ENCODE results near the gene CLDN5.

The CLDN5 gene

GRCh38 chr22:19503367-19503766 lies 20.8 kb downstream of the CLDN5 start:
- Histone ChIP-seq H3K4me1 (ENCODE audit: insufficient read depth, low read length) (no peaks in the 10 kb centered on the region), H3K36me3 (ENCODE audit: insufficient read depth, low read length) (peaks cover 35% of the 10 kb centered on the region), H2AFZ (ENCODE audit: low read depth, low read length) (no peak overlapping the region), H3K9me3 (ENCODE audit: low read length) (no peaks in the 10 kb centered on the region), H3K4me3 (ENCODE audit: low read length) (no peak overlapping the region), H3K27me3 (ENCODE audit: insufficient read depth, low read length) (no peaks in the 10 kb centered on the region)

GRCh38 chr22:19501897-19502447 lies 22.2 kb downstream of the CLDN5 start:
- peaks cover 33% of the 10 kb centered on the region for H3K36me3 ChIP-seq (ENCODE audit: insufficient read depth, low read length)
- no peaks in the 10 kb centered on the region for H3K9me3 ChIP-seq (ENCODE audit: low read length)

GRCh38 chr22:19499880-19500242 lies 24.3 kb downstream of the CLDN5 start:
- H3K9me3 ChIP-seq (ENCODE audit: low read length): no peaks in the 10 kb centered on the region
- H3K27me3 ChIP-seq (ENCODE audit: insufficient read depth, low read length): no peaks in the 10 kb centered on the region
- no peaks in the 10 kb centered on the region for H3K4me1 ChIP-seq (ENCODE audit: insufficient read depth, low read length)
- peaks cover 34% of the 10 kb centered on the region for H3K36me3 ChIP-seq (ENCODE audit: insufficient read depth, low read length)
- H2AFZ ChIP-seq (ENCODE audit: low read depth, low read length): no peak overlapping the region
- no peak overlapping the region for H3K4me3 ChIP-seq (ENCODE audit: low read length)

More at GRCh38 chr22:19501897-19502447, 22.2 kb downstream of the CLDN5 start:
- H3K4me3 ChIP-seq (ENCODE audit: low read length): no peak overlapping the region
- H3K27me3 ChIP-seq (ENCODE audit: insufficient read depth, low read length): no peaks in the 10 kb centered on the region
- no peak overlapping the region for H2AFZ ChIP-seq (ENCODE audit: low read depth, low read length)
- H3K4me1 ChIP-seq (ENCODE audit: insufficient read depth, low read length): no peaks in the 10 kb centered on the region

- H2AFZ ChIP-seq (ENCODE audit: low read depth, low read length): no peak overlapping the region
- no peaks in the 10 kb centered on the region for H3K4me1 ChIP-seq (ENCODE audit: insufficient read depth, low read length)
- no peak overlapping the region for H3K4me3 ChIP-seq (ENCODE audit: low read length)
- peaks cover 39% of the 10 kb centered on the region for H3K36me3 ChIP-seq (ENCODE audit: insufficient read depth, low read length)
- H3K9me3 ChIP-seq (ENCODE audit: low read length): no peaks in the 10 kb centered on the region
- no peaks in the 10 kb centered on the region for H3K27me3 ChIP-seq (ENCODE audit: insufficient read depth, low read length)
Observed at GRCh38 chr22:19499236-19499879, 24.9 kb downstream of the CLDN5 start.

GRCh38 chr22:19498866-19499190 lies 25.4 kb downstream of the CLDN5 start:
- peaks cover 44% of the 10 kb centered on the region for H3K36me3 ChIP-seq (ENCODE audit: insufficient read depth, low read length)
- no peaks in the 10 kb centered on the region for H3K9me3 ChIP-seq (ENCODE audit: low read length)
- H3K4me1 ChIP-seq (ENCODE audit: insufficient read depth, low read length): no peaks in the 10 kb centered on the region
- H2AFZ ChIP-seq (ENCODE audit: low read depth, low read length): no peak overlapping the region
- no peaks in the 10 kb centered on the region for H3K27me3 ChIP-seq (ENCODE audit: insufficient read depth, low read length)
- H3K4me3 ChIP-seq (ENCODE audit: low read length): no peak overlapping the region

DNA sequence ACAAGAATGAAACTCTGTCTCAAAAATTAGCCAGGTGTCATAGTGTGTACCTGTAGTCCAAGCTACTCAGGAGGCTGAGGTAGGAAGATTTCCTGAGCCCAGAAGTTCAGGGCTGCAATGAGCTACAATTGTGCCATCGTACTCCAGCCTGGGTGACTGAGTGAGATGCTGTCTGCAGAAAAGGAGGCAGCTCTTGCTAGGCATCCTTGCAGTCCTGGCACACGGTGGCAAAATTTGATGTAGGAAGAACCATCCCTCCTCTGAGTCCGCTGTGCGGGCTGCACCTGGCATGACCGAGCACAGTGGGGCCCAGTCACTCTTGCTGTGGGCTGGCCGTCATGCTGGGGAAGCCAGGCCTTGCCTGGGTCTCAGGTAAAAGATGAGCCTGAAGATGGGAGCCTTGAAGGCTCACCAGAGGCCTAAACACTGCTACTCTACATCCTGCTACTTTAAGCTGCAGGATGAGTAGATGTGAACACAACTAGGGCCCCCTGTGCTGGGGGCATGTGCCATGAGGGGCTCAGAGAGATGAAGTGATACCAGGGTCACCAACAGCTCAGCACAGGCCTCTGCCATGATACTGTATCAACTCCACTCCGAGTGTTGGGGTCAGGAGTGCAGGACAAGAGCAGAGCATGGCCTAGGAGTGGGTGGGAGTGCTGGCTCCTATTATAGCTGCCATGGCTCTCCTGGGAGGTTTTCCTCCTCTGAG lies 25.9 kb downstream of the CLDN5 start:
- H2AFZ ChIP-seq (ENCODE audit: low read depth, low read length): no peak overlapping the region
- no peak overlapping the region for H3K4me3 ChIP-seq (ENCODE audit: low read length)
- no peaks in the 10 kb centered on the region for H3K9me3 ChIP-seq (ENCODE audit: low read length)
- H3K36me3 ChIP-seq (ENCODE audit: insufficient read depth, low read length): peaks cover 47% of the 10 kb centered on the region
- H3K27me3 ChIP-seq (ENCODE audit: insufficient read depth, low read length): no peaks in the 10 kb centered on the region
- no peaks in the 10 kb centered on the region for H3K4me1 ChIP-seq (ENCODE audit: insufficient read depth, low read length)

DNA sequence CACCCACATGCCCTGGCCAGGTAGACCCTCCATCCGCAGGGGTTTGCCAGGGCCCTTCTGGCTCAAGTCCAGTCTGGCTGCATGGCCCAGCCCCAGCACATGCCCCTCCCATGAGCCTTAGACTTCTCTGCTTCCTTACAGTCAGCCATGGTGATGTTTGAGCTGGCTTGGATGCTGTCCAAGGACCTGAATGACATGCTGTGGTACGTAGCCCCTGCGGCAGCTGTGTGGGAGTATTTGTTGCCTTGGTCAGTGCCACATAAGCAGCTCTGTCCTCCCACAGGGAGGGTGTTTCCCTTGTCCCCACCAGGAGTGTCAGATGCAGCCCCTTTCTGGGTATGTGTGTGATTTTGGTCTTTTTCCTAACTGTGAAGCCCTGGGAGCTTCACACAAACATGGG lies 27.0 kb downstream of the CLDN5 start:
- Histone ChIP-seq H3K27me3 (ENCODE audit: insufficient read depth, low read length) (no peaks in the 10 kb centered on the region), H2AFZ (ENCODE audit: low read depth, low read length) (no peak overlapping the region), H3K36me3 (ENCODE audit: insufficient read depth, low read length) (peaks cover 50% of the 10 kb centered on the region), H3K4me3 (ENCODE audit: low read length) (no peak overlapping the region), H3K9me3 (ENCODE audit: low read length) (no peaks in the 10 kb centered on the region), H3K4me1 (ENCODE audit: insufficient read depth, low read length) (no peaks in the 10 kb centered on the region)

- H3K36me3 ChIP-seq (ENCODE audit: insufficient read depth, low read length): peaks cover 52% of the 10 kb centered on the region
Observed at GRCh38 chr22:19496324-19496630, 27.9 kb downstream of the CLDN5 start.

GRCh38 chr22:19495562-19496323 lies 28.5 kb downstream of the CLDN5 start:
- H3K27me3 ChIP-seq (ENCODE audit: insufficient read depth, low read length): no peaks in the 10 kb centered on the region
- no peak overlapping the region for H2AFZ ChIP-seq (ENCODE audit: low read depth, low read length)
- H3K36me3 ChIP-seq (ENCODE audit: insufficient read depth, low read length): peaks cover 52% of the 10 kb centered on the region
- H3K4me1 ChIP-seq (ENCODE audit: insufficient read depth, low read length): no peaks in the 10 kb centered on the region
- no peaks in the 10 kb centered on the region for H3K9me3 ChIP-seq (ENCODE audit: low read length)
- no peak overlapping the region for H3K4me3 ChIP-seq (ENCODE audit: low read length)

More at GRCh38 chr22:19496324-19496630, 27.9 kb downstream of the CLDN5 start:
- Histone ChIP-seq H2AFZ (ENCODE audit: low read depth, low read length) (no peak overlapping the region), H3K27me3 (ENCODE audit: insufficient read depth, low read length) (no peaks in the 10 kb centered on the region), H3K9me3 (ENCODE audit: low read length) (no peaks in the 10 kb centered on the region), H3K4me1 (ENCODE audit: insufficient read depth, low read length) (no peaks in the 10 kb centered on the region), H3K4me3 (ENCODE audit: low read length) (no peak overlapping the region)

DNA sequence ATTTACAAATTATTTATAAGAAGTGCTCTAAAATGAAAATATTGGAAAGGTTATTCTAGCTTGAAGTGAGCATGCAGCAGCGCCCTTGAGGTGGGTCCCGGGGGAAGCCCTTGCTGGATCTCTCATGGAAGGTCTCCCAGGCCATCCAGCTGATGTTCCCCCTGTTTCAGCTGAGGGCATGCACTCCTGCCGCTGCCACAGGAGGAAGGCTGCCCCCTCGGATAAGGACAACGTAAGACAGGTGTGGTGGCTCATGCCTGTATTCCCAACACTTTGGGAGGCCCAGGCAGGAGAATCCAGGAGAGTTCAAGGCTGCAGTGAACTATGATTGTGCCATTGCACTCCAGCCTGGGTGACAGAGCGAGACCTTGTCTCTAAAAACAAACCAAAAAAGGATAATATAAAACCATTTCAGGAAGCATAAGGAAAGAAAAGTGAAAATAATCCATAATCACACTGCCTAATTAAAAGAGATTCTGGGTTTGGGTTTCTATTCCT lies 29.5 kb downstream of the CLDN5 start:
- H3K36me3 ChIP-seq (ENCODE audit: insufficient read depth, low read length): peaks cover 56% of the 10 kb centered on the region
- H2AFZ ChIP-seq (ENCODE audit: low read depth, low read length): no peak overlapping the region
- H3K9me3 ChIP-seq (ENCODE audit: low read length): no peaks in the 10 kb centered on the region
- no peaks in the 10 kb centered on the region for H3K4me1 ChIP-seq (ENCODE audit: insufficient read depth, low read length)
- H3K4me3 ChIP-seq (ENCODE audit: low read length): no peak overlapping the region
- H3K27me3 ChIP-seq (ENCODE audit: insufficient read depth, low read length): no peaks in the 10 kb centered on the region

- Histone ChIP-seq H3K36me3 (ENCODE audit: insufficient read depth, low read length) (peaks cover 52% of the 10 kb centered on the region), H3K27me3 (ENCODE audit: insufficient read depth, low read length) (no peaks in the 10 kb centered on the region), H2AFZ (ENCODE audit: low read depth, low read length) (no peak overlapping the region), H3K4me1 (ENCODE audit: insufficient read depth, low read length) (no peaks in the 10 kb centered on the region), H3K4me3 (ENCODE audit: low read length) (no peak overlapping the region), H3K9me3 (ENCODE audit: low read length) (no peaks in the 10 kb centered on the region)
Observed at GRCh38 chr22:19494001-19494560, 30.1 kb downstream of the CLDN5 start.

GRCh38 chr22:19492504-19493174 lies 31.6 kb downstream of the CLDN5 start:
- peaks cover 51% of the 10 kb centered on the region for H3K36me3 ChIP-seq (ENCODE audit: insufficient read depth, low read length)

More at GRCh38 chr22:19492504-19493174, 31.6 kb downstream of the CLDN5 start:
- H3K4me1 ChIP-seq (ENCODE audit: insufficient read depth, low read length): no peaks in the 10 kb centered on the region
- H3K9me3 ChIP-seq (ENCODE audit: low read length): no peaks in the 10 kb centered on the region
- H3K4me3 ChIP-seq (ENCODE audit: low read length): no peak overlapping the region
- H2AFZ ChIP-seq (ENCODE audit: low read depth, low read length): no peak overlapping the region
- no peaks in the 10 kb centered on the region for H3K27me3 ChIP-seq (ENCODE audit: insufficient read depth, low read length)

All from neuron (in vitro differentiated cells).